CD4-positive, alpha-beta T cell treated with Interleukin-4 for 4 hours (primary cell): ENCODE data around the gene BBLN.
A peak's percentile ranks its signal among the peaks of the same experiment; 100 is the strongest.

ENCODE experiments used
- DNase-seq: peaks from one replicate; pipeline ENCODE4 v3.0.0-alpha.2; 2020

BBLN gene

GRCh38 chr9:128145951-128146351, 14.1 kb upstream of the BBLN start:
- no peak for DNase-seq

GRCh38 chr9:128146591-128147120, 13.4 kb upstream of the BBLN start:
- DNase-seq = no peak

- no peak for DNase-seq
Observed at GRCh38 chr9:128148509-128149000, 11.5 kb upstream of the BBLN start.

GRCh38 chr9:128149001-128149701, 10.9 kb upstream of the BBLN start, which contains the start of gene LCN2:
Gene LCN2, plus strand, starts transcription at chr9:128149453. Its CDS starts 73 bp downstream, at chr9:128149526.
- DNase-seq = no peak

- DNase-seq = no peak
Observed at GRCh38 chr9:128149951-128150593, 10.0 kb upstream of the BBLN start.

- DNase-seq = no peak
Observed at GRCh38 chr9:128150594-128151308, 9.3 kb upstream of the BBLN start.

- no peak for DNase-seq
Observed at GRCh38 chr9:128151309-128152132, 8.5 kb upstream of the BBLN start.

GRCh38 chr9:128152133-128153059, 7.7 kb upstream of the BBLN start:
- no peak for DNase-seq

GRCh38 chr9:128153060-128153946, 6.8 kb upstream of the BBLN start:
- no peak for DNase-seq

GRCh38 chr9:128153947-128154695, 5.9 kb upstream of the BBLN start:
- DNase-seq = no peak

- no peak for DNase-seq
Observed at GRCh38 chr9:128155736-128156500, 4.1 kb upstream of the BBLN start.

- peak; percentile 60 for DNase-seq
Observed at GRCh38 chr9:128159522-128159783, 612 bp upstream of the BBLN start.

- DNase-seq = peak; percentile 11
Observed at GRCh38 chr9:128160603-128160987, 530 bp downstream of the BBLN start.

GRCh38 chr9:128161215-128161902, 1.3 kb downstream of the BBLN start:
- no peak for DNase-seq

GRCh38 chr9:128162215-128163026, 2.4 kb downstream of the BBLN start:
- DNase-seq = no peak

- no peak for DNase-seq
Observed at GRCh38 chr9:128163027-128163515, 3.0 kb downstream of the BBLN start.
